ENCODE measurements around the gene FAM72A.

DNA sequence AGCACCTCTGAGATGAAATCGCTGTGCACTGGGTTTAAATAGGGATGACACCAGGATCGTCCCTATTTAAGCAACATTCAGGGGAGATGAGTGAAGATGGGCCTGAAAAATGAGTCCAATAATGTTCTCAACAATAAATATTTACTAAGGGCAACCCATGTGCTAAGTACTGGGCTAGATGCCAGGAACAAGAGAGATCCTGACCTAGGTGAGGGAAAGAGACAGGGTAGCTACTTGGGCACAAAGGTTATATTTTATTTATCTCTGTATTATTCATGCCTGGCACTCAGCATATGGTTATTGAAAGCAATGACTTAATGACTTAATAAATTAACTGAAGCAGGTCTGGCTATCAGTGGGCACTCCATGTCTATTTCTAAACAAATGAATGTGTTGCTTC is 58.0 kb downstream of the FAM72A start:
- TF ChIP-seq, protein P1, sequence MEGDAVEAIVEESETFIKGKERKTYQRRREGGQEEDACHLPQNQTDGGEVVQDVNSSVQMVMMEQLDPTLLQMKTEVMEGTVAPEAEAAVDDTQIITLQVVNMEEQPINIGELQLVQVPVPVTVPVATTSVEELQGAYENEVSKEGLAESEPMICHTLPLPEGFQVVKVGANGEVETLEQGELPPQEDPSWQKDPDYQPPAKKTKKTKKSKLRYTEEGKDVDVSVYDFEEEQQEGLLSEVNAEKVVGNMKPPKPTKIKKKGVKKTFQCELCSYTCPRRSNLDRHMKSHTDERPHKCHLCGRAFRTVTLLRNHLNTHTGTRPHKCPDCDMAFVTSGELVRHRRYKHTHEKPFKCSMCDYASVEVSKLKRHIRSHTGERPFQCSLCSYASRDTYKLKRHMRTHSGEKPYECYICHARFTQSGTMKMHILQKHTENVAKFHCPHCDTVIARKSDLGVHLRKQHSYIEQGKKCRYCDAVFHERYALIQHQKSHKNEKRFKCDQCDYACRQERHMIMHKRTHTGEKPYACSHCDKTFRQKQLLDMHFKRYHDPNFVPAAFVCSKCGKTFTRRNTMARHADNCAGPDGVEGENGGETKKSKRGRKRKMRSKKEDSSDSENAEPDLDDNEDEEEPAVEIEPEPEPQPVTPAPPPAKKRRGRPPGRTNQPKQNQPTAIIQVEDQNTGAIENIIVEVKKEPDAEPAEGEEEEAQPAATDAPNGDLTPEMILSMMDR (IDR thresholded peaks at IDR 0.05), result no peak
- TF ChIP-seq POLR2A (IDR thresholded peaks at IDR 0.05), result no peak
